GM18868 (cell line): ENCODE measurements around the gene RGL4.
A peak's percentile ranks its signal among the peaks of the same experiment; 100 is the strongest.

Source experiments
- ATAC-seq: cut with Tn5 transposase; IDR thresholded peaks from one replicate; pipeline ENCODE4 v1.9.1; 2021; ENCODE audit warnings: mild to moderate bottlenecking, moderate library complexity; ENCODE audit not compliant: unreplicated experiment

The RGL4 gene

GRCh38 chr22:23678133-23678532, 12.7 kb upstream of the RGL4 start:
- no peak for ATAC-seq

GRCh38 chr22:23681026-23681809, 9.6 kb upstream of the RGL4 start:
- no peak for ATAC-seq

- ATAC-seq, result no peak
Measured at GRCh38 chr22:23682077-23682476, 8.7 kb upstream of the RGL4 start.

GRCh38 chr22:23682827-23683355, 7.9 kb upstream of the RGL4 start:
- no peak for ATAC-seq

GRCh38 chr22:23683545-23683944, 7.3 kb upstream of the RGL4 start:
- no peak for ATAC-seq

- no peak for ATAC-seq
Measured at GRCh38 chr22:23684026-23684425, 6.8 kb upstream of the RGL4 start.

- no peak for ATAC-seq
Measured at GRCh38 chr22:23684561-23685031, 6.2 kb upstream of the RGL4 start.

GRCh38 chr22:23685205-23685784, 5.5 kb upstream of the RGL4 start:
- no peak for ATAC-seq

GRCh38 chr22:23686416-23687024, 4.3 kb upstream of the RGL4 start:
- no peak for ATAC-seq

- ATAC-seq, result no peak
Measured at GRCh38 chr22:23688121-23688520, 2.7 kb upstream of the RGL4 start.

- ATAC-seq, result no peak
Measured at GRCh38 chr22:23688571-23688970, 2.2 kb upstream of the RGL4 start.

GRCh38 chr22:23689414-23689813, 1.4 kb upstream of the RGL4 start:
- ATAC-seq, result no peak

GRCh38 chr22:23691748-23692423, 1.1 kb downstream of the RGL4 start:
- ATAC-seq, result no peak

GRCh38 chr22:23692598-23693291, 1.9 kb downstream of the RGL4 start:
- ATAC-seq, result no peak

GRCh38 chr22:23693979-23694680, 3.3 kb downstream of the RGL4 start:
- ATAC-seq, result no peak

GRCh38 chr22:23695141-23695540, 4.3 kb downstream of the RGL4 start:
- no peak for ATAC-seq

- no peak for ATAC-seq
Measured at GRCh38 chr22:23695571-23696325, 4.9 kb downstream of the RGL4 start.

GRCh38 chr22:23696326-23696851, 5.6 kb downstream of the RGL4 start:
- peak; percentile 74 for ATAC-seq
